HG03135 (cell line): Measurements from ENCODE around the gene RARRES2.

Source experiments
- ATAC-seq: cut with Tn5 transposase; IDR thresholded peaks from one replicate; pipeline ENCODE4 v1.9.1; 2021; ENCODE audit warnings: mild to moderate bottlenecking, moderate library complexity; ENCODE audit not compliant: unreplicated experiment

Gene RARRES2

DNA sequence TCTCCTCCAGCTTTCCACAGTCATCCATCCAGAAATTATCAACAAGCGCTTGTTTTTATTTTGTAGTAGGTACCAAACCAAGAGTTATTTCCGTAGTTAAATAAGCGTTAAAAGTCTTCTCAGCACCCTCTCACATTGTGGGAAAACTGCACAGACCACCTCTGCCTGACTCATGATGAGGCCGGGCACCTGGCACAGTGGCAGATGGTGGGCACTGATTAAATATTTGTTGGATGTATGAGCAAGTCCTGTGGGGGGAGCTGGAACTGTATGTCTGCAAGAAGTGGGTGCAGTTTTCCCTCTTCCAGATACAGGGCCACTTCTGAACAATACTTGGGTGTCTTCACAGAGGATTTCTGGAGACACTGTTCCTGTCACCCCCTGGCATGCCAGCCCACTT, 21.9 kb upstream of the RARRES2 start:
- no peak for ATAC-seq

DNA sequence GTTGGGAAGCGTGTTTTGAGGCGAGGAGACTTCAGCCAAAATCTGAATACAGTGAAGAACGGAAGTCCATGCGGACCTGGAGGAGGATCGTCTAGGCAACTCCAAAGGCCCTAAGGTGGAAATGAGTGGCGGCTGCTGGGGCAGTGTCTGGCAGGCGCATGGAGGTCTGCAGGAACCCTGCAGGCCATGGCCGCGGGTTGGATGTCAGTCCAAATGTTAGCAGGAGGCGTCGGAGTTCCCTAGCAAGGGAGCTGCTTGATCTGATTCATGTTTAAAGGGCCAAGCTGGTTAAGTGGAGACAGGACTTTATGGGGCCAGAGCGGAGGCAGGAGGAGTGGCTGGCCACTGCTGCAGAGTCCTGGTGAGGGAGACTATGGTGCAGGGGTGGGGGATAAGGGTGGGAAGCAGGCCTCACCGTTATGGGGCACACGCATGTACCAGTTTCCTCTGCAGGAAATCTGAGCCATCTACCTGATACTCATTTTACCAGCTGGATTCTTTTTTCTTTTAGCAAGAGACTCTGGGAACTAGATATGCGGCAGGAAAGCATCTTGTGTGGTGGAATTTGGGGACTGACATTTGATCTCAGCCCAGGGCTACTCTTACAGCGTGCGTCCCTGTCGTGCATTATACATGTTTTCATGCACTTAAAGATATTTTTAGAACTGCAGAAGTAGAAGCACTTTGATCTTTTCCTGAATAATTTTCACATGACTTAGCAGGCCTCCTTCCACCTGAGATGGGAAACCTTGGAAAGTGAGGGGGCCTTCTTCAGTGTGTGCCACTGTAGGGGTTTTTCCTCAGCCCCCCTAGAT, 20.6 kb upstream of the RARRES2 start:
- no peak for ATAC-seq

DNA sequence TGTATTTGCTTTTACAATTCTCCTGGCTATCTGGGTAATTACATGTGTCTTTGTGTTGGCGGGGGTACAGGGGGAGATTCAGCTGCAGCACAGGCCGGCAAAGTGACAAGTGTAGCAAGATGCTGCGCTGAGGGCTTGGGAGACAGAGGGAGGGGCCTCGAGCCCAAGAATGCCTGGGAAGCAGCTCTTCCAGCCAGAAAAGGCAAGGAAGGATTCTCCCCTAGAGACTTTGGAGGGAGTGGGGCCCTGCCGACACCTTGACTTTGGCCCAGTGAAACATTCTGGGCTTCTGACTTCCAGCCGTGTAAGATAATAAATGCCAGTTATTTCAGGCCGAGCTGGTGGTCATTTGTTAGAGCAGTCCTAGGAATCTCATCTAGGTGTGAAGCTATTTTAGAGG, 20.0 kb upstream of the RARRES2 start:
- ATAC-seq, result no peak

DNA sequence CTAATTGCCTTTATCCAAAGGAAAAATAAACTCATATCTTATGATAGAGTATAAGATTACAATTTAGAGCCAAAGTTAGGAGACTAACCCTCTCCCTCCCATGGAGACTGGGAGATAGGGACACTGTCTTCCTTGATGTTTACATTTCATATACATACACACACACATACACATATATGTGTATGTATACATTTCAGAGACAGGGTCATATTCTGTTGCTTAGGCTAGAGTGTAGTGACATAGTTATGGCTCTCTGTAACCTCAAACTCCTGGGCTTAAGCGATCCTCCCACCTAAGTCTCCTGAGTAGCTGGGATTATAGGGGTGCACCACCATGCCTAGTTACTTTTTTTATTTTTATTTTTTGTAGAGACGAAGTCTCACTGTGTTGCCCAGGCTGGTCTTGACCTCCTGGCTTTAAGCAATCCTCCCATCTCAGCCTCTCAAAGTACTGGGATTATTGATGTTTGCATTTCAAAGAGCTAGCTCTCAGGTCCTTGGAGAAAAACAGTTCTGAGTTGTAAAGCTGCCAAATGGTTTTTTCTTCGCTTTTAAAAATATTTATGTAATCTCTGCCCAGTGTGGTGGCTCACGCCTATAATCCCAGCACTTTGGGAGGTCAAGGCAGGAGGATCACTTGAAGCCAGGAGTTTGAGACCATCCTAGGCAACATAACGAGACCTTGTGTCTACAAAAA, 19.1 kb upstream of the RARRES2 start:
- no peak for ATAC-seq

DNA sequence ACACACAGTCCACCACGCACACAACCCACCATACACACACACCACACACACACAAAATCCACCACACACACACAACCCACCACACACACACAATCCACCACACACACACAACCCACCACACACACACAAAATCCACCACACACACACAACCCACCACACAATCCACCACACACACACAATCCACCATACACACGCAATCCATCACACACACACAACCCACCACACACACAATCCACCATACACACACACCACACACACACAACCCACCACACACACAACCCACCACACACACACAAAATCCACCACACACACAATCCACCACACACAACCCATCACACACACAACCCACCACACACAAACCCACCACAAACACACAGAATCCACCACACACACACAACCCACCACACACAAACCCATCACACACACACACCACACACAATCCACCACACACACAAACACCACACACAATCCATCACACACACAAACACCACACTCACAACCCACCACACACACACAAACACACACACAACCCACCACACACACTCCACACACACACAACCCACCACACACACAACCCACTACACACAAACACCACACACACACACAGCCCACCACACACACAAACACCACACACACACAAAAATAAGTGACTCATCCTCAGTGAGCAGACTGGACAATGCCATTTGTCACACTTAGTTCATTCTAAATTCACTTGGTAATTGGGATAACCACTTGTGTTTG, 18.4 kb upstream of the RARRES2 start:
- no peak for ATAC-seq

DNA sequence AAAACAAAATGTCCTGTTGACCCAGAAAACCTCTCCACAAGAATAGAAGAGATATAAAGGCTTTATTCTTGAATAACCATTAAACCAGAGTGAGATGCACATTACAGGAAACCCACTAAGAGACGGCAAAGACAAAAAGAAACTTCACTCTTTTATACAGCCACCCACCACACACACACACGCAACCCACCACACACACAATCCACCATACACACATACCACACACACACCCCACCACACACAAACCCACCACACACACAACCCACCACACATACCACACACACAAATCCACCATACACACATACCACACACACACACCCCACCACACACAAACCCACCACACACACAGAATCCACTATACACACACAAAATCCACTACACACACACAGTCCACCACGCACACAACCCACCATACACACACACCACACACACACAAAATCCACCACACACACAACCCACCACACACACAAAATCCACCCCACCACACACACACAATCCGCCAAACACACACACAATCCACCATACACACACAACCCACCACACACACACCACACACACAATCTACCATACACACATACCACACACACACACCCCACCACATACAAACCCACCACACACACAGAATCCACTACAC, 17.7 kb upstream of the RARRES2 start:
- no peak for ATAC-seq

DNA sequence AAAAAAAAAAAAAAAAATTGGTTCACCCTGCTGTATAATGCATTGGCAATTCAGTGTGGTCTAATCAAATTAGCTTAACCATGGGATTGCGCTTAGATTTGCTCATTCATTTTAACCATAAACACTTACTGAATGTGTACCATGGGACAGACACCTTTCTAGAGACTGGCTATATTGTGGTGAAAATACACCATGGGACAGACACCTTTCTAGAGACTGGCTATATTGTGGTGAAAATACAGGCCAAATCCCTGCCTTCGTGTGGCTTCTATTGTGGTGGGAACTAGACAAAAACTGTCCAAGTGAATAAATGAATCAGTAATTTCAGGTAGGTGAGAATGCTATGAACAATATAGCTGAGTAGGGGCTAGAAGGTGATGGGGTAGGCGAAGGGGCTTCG, 17.0 kb upstream of the RARRES2 start:
- no peak for ATAC-seq

DNA sequence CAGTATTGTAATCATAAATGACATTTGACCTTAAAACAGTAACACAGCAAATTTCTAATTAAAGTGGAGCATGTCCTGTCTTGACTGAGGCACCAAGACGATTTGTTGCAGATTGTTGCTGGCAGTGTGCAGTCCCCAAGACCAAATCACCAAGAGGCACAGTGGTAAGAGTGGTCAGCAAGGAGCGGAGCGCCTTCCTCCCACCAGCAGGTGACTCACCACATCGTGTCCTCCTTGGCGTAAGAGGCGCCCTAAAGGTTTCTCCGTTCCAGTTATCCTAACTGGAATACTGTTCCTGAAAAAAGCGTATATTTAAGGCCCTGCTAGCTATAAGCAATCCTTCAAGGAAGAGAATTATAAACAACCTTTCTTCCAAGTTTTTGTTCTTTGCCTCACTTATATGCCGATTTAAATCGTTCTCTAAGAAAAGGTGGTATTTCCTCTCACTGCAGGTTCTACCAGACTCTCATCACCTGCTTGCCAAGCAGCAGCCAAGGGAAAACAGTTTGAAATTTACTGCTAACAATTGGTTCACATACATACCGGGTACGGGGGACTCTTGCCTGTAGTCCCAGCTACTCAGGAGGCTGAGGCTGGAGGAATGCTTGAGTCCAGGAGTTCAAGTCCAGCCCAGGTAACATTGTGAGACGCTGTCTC, 16.5 kb upstream of the RARRES2 start:
- ATAC-seq, result no peak

DNA sequence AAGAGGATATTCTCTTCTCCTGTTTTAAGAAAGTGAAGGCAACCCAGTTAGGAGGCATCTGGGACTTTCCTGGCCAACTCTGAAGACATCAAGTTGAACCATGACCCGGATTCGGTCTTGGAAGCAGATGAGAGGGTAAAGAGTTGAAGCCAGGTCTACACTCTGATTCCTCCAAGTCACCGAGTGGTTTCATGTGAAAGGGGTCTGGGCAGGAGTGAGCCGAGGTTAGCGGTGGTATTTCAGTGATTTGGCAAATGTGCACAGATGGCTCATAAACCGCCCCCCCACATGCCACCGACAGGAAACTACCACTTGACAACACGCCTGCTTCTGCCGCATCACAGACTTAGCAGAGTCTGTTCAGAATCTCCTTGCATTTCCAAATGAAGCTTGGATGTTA, 15.8 kb upstream of the RARRES2 start:
- ATAC-seq, result no peak

DNA sequence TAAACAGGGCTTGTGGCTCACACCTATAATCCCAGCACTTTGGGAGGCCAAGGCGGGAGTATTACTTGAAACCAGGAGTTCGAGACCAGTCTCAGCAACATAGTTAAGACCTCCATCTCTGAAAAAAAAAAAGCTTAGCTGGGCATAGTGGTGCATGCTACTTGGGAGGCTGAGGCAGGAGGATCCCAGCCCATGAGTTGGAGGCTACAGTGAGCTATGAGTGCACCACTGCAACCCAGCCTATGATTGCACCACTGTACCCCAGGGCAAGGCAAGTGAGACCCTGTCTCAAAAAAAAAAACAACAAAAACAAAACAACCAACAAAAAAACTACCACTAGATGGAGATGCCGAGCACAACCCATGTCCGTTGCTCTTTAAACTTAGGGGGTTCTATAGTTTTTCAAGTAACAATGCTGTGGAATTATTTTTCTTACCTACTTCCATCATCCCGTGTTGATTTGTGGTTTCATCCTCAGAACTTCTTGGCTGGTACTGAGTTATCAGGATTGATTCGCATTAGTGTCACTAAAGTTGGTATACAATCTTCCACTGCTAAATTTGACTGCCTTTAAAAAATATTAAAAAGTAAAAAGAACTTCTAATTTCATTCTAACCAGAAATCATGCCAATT, 15.0 kb upstream of the RARRES2 start:
- no peak for ATAC-seq

DNA sequence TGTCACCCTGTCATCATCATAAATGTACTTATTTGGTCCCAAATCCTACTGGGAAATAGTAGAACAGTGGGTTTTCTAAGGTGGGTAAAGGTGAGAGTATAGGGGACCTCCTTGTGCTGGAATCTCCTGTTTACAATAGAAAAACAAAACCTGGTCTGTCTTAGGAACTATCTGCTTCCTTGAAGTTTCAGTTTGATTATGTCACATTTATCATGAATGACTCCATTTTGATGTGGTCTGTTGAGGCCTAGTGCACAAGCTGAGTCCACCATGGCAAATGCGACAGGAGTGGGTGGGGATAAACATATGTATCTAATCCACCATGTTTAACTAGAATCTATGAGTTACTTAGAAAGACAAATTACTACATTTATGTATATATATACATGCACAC, 14.2 kb upstream of the RARRES2 start:
- no peak for ATAC-seq

DNA sequence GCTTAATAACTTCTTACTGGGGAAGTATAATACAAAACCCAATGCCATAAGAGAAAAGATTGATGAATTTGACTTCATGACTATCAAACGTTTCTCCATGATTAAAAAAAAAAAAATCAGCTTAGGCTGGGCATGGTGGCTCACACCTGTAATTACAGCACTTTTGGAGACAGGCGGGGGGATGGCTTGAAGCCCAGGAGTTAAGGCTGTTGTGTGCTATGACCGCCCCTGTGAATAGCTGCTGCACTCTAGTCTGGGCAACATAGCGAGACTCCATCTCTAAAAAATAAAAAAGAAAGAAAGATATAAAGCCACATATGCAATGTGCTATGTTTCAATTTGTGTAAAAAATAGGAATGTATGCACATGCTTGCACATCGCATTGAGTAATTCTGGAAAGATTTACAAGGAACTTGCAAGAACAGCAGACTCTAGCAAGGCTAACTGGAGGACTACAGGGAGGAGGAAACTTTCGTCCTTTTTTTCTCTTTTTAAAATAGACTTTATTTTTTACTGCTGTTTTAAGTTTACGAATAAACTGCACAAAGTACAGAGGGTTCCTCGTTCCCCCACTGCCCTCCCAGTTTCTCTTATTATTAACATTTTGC, 10.3 kb upstream of the RARRES2 start:
- no peak for ATAC-seq

DNA sequence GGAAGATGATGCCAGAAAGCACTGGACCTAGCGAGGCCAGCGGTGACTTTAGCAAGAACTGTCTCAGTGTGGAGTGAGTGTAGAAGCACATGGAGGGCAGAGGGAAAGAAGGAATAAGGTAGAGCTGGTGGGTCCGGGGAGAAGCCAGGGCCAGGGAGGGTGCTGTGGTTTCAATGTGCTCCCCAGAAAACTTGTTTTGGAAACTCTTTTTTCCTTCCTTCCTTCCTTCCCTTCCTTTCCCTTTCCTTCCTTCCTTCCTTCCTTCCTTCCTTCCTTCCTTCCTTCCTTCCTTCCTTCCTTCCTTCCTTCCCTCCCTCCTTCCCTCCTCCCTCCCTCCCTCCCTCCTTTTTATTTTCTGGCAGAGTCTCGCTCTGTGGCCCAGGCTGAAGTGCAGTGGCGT, 5.5 kb upstream of the RARRES2 start:
- ATAC-seq, result no peak

DNA sequence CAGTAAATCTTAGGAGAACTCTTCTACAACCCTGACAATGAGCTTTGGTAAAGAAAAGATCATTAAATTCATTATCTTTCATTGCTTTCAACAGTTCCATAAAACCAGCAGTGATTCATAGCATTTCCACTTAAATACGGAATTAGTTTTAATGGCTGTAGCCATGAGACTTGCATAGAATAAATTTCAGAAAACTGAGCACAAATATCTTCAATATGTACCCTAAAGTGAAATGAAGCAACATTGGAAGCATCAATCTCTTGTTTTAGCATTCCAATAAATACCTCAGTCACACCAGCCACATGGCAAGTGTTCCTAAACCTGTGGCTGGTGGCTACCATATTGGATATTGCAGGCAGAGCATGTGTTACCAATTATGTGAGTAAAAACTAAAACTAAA, 3.6 kb upstream of the RARRES2 start:
- ATAC-seq, result no peak

DNA sequence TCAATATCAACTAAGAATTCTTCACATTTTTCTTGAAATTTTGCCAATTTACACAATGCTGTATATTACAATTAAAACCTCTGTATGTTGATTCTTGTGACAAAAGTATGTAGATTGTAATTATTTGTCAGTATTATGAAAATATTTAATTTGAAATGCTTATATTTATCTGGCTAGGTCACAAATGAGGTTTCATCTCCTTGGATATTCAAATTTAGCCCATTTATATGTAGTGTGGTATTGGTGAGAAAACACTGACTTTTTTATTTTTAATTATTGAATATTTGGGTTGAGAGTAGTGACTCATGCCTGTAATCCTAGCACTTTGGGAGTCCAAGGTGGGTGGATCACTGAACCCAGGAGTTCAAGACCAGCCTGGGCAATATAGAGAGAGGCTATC, 2.9 kb upstream of the RARRES2 start:
- no peak for ATAC-seq

DNA sequence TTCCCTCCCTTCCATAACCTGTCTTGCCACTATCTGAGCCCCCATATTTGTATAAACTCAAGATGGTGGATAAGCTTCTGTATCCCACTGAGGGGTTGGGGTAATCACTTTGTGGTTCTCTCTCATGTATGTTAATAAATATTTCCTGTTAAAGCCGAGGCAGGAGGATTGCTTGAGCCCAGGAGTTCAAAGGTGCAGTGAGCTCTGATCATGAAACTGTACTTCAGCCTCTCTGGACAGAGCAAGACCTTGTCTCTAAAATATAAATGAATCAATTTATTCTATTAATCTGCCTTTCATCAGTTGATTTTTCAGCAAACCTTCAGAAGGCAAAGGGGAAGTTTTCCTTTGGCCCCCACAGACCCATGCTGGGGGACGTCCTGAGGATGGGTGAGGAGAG, 1.8 kb upstream of the RARRES2 start:
- no peak for ATAC-seq

DNA sequence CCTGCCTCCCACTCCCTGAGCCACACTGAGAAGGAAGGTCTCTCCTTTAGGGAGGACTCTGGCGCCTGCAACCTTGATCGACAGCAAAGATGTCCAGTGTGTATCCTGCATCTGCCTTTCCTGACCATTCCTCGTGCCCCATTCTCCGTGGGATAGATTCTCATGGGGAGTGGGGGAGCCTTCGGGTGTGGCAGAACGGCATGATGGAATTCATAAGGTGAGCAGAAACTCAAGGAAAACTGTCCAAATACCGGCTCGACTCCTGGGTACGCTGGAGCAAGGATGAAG, 636 bp upstream of the RARRES2 start:
- no peak for ATAC-seq

DNA sequence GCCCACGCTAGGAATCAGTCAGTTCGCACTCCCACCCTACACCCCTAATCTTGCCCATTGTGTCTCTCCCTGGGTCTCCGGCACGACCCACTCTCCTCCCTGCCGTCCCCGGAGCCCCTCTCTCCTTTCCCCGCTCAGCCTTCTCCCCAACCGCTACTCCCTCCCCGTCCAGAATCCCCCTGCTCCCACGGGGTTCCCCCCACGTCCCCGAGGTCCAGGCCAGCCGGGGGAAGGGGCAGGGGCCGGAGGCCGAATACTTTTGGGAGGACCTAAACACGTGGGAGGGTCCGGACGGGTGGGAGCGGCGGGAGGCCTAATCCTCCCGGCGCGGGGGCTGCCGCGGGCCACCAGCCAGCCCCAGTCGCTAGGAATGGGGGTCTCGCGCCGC, 560 bp downstream of the RARRES2 start:
- ATAC-seq, result no peak

DNA sequence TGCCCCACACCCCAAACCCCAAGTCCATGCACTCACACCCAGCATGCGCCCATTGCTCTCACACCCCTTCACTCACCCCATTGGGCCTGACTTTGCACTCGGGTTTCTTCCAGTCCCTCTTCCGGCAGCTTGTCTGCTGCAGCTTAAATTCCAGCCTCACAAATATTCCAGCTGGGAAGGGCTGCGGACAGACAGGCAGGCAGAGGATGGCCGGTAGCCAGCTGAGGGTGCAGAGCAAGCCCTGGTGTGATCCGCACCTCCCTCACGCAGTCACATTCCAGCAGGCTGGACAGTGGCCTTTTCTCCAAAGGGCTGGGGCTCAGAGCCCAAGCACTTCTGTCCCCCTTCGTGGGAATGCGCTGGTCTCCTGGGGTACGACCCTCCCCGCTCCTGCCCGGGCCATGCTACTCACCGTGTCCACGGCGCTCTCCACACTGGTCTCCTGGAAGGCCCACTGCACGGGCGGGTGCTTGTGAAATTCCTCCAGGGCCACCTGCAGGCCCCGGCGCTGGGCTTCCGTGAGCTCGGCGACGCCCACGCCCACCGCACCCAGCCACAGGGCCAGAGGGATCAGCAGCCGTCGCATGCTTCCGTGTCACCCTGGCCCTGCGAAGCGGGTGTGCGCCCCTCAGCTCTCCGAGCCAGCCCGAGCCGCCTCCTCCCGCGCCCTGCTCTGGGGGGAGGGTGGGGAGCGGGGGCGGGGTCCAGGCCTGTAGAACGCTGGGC, 1.2 kb downstream of the RARRES2 start:
- no peak for ATAC-seq

DNA sequence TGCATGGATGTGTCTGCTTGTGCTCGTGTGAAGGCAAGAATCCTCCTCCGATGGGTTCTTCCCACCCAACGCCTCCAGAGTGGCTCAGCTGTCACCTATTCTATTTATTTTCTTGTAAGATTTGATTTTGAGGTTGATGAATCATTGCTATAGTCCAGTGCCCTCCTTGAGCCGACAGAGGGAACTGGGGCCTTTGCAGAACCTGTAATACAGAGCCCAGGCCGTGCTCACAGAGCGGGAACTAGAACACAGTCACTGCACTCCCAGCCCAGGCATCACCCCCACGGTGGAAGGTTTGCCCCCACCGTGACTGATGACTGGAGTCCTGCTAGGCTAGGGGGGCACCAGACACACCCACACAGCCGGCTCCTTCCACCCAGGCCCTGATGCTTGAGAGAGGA, 2.0 kb downstream of the RARRES2 start:
- ATAC-seq, result no peak
